ENCODE data around the gene NCR1. TPM values are rescaled to one million over a fixed set of nuclear protein-coding genes. Genes with fewer than 3 reads are reported as not detected.

The NCR1 gene
- total and polyA plus RNA-seq, 2 donors (not counting 1 experiment from before 2014, with no cell fraction given): 2.4 TPM; not detected in 1

GRCh38 chr19:54888239-54888638, 17.7 kb upstream of the NCR1 start:
- POLR2A ChIA-PET: no interaction called here
- H3K4me2 ChIP-seq (replicated peaks; ENCODE audit: low read depth, low read length, poor library complexity, severe bottlenecking): no peak overlapping the region
- no peaks in the 10 kb centered on the region for H3K79me2 ChIP-seq (ENCODE audit: control insufficient read depth, insufficient read depth, low read length)
- CTCF ChIA-PET: no interaction called here
- no peaks in the 10 kb centered on the region for H4K20me1 ChIP-seq (ENCODE audit: control insufficient read depth, insufficient read depth, low read length, poor library complexity, severe bottlenecking)
- 98% methylated on average over 8 of the region's 10 CpGs for WGBS (ENCODE audit: insufficient coverage)
- TF ChIP-seq CTCF (IDR thresholded peaks at IDR 0.05) (no peak), EZH2 (IDR thresholded peaks at IDR 0.05; ENCODE audit: borderline replicate concordance, insufficient read depth, low read depth, low read length, poor library complexity, severe bottlenecking) (no peak)
- Mint-ChIP-seq H3K4me3 (no peak overlapping the region), H3K9me3 (ENCODE audit: insufficient read depth) (no peaks in the 10 kb centered on the region), H3K27me3 (peaks cover 8% of the 10 kb centered on the region), H3K27ac (no peak overlapping the region), H3K4me1 (no peaks in the 10 kb centered on the region)
- ATAC-seq (ENCODE audit: low read depth): no peak
- peaks cover 0 to 4% (median 0%) of the 10 kb centered on the region in 4 experiments for H3K27me3 ChIP-seq (replicated peaks in 1 of 4; ENCODE audit: control extremely low read depth in 1 of 4, control insufficient read depth in 3 of 4, insufficient read depth in 4 of 4, low read length in 3 of 4)
- no peaks in the 10 kb centered on the region for H3K4me1 ChIP-seq (ENCODE audit: control insufficient read depth in 2 of 2, insufficient read depth in 2 of 2, low read length in 2 of 2)
- no peaks in the 10 kb centered on the region for H3K36me3 ChIP-seq (replicated peaks in 1 of 2; ENCODE audit: control extremely low read depth in 1 of 2, control insufficient read depth in 1 of 2, extremely low read depth in 1 of 2, insufficient read depth in 2 of 2, low read length in 1 of 2)
- H3K9me3 ChIP-seq (ENCODE audit: control extremely low read depth in 1 of 3, control insufficient read depth in 2 of 3, insufficient read depth in 1 of 3, low read length in 2 of 3): peaks cover 0 to 2% (median 0%) of the 10 kb centered on the region in 3 donors
- no peak for DNase-seq
- H3K4me3 ChIP-seq (ENCODE audit: control extremely low read depth in 1 of 5, extremely low read depth in 1 of 5, insufficient read depth in 1 of 5, low read depth in 2 of 5, low read length in 4 of 5): no peak overlapping the region
- no peak overlapping the region for H2AFZ ChIP-seq (ENCODE audit: insufficient read depth, low read depth, low read length, poor library complexity, severe bottlenecking)
- intact Hi-C loops (cut with micrococcal nuclease): no loop called here
- H3K27ac ChIP-seq (ENCODE audit: low read length in 2 of 2): no peak overlapping the region
- H3K9ac ChIP-seq (ENCODE audit: low read length): no peak overlapping the region

GRCh38 chr19:54889566-54889965, 16.4 kb upstream of the NCR1 start:
- no peaks in the 10 kb centered on the region for H3K79me2 ChIP-seq (ENCODE audit: control insufficient read depth, insufficient read depth, low read length)
- TF ChIP-seq CTCF (IDR thresholded peaks at IDR 0.05): no peak
- TF ChIP-seq EZH2 (IDR thresholded peaks at IDR 0.05; ENCODE audit: borderline replicate concordance, insufficient read depth, low read depth, low read length, poor library complexity, severe bottlenecking): no peak
- peaks cover 0 to 4% (median 0%) of the 10 kb centered on the region in 4 experiments for H3K27me3 ChIP-seq (replicated peaks in 1 of 4; ENCODE audit: control extremely low read depth in 1 of 4, control insufficient read depth in 3 of 4, insufficient read depth in 4 of 4, low read length in 3 of 4)
- H3K27ac ChIP-seq (ENCODE audit: low read length in 2 of 2): no peak overlapping the region
- ChIA-PET CTCF (no interaction called here), POLR2A (no interaction called here)
- ATAC-seq (ENCODE audit: low read depth) (no peak), DNase-seq (no peak)
- 93% methylated on average over 10 of the region's 11 CpGs for whole genome bisulfite sequencing (ENCODE audit: insufficient coverage)
- no peaks in the 10 kb centered on the region for H3K9me3 ChIP-seq (ENCODE audit: control extremely low read depth in 1 of 3, control insufficient read depth in 2 of 3, insufficient read depth in 1 of 3, low read length in 2 of 3)
- Mint-ChIP-seq H3K4me1 (no peaks in the 10 kb centered on the region), H3K4me3 (no peak overlapping the region), H3K27ac (no peak overlapping the region), H3K9me3 (ENCODE audit: insufficient read depth) (no peaks in the 10 kb centered on the region), H3K27me3 (peaks cover 8% of the 10 kb centered on the region)
- H3K4me2 ChIP-seq (replicated peaks; ENCODE audit: low read depth, low read length, poor library complexity, severe bottlenecking): no peak overlapping the region
- H3K4me1 ChIP-seq (ENCODE audit: control insufficient read depth in 2 of 2, insufficient read depth in 2 of 2, low read length in 2 of 2): no peaks in the 10 kb centered on the region
- intact Hi-C loops (cut with micrococcal nuclease): no loop called here
- no peak overlapping the region for H2AFZ ChIP-seq (ENCODE audit: insufficient read depth, low read depth, low read length, poor library complexity, severe bottlenecking)
- no peaks in the 10 kb centered on the region for H3K36me3 ChIP-seq (replicated peaks in 1 of 2; ENCODE audit: control extremely low read depth in 1 of 2, control insufficient read depth in 1 of 2, extremely low read depth in 1 of 2, insufficient read depth in 2 of 2, low read length in 1 of 2)
- no peak overlapping the region for H3K4me3 ChIP-seq (ENCODE audit: control extremely low read depth in 1 of 5, extremely low read depth in 1 of 5, insufficient read depth in 1 of 5, low read depth in 2 of 5, low read length in 4 of 5)
- H4K20me1 ChIP-seq (ENCODE audit: control insufficient read depth, insufficient read depth, low read length, poor library complexity, severe bottlenecking): no peaks in the 10 kb centered on the region
- no peak overlapping the region for H3K9ac ChIP-seq (ENCODE audit: low read length)

All from B cell (primary cell).